ENCODE results near the gene TXNDC15.
A peak's percentile ranks its signal among the peaks of the same experiment; 100 is the strongest.

- no peak for TF ChIP-seq EP300 (IDR thresholded peaks at IDR 0.05; ENCODE audit: borderline replicate concordance in 1 of 2, low read depth in 1 of 2, low read length in 1 of 2)
- TF ChIP-seq RFX5 (IDR thresholded peaks at IDR 0.05; ENCODE audit: low read length): no peak
- TF ChIP-seq YY1 (IDR thresholded peaks at IDR 0.05; ENCODE audit: low read depth): no peak
- TF ChIP-seq CTCF (IDR thresholded peaks at IDR 0.05): peak; percentile 32
- TF ChIP-seq TEAD4 (IDR thresholded peaks at IDR 0.05; ENCODE audit: borderline replicate concordance, insufficient read depth): no peak
- TF ChIP-seq RAD21 (IDR thresholded peaks at IDR 0.05; ENCODE audit: low read length): peak; percentile 30; the same call in 1 of the 2 replicates
- no peak for TF ChIP-seq NRF1 (IDR thresholded peaks at IDR 0.05; ENCODE audit: low read depth, low read length)
Observed at GRCh38 chr5:134917070-134917815, 43.1 kb downstream of the TXNDC15 start.

Measured in SK-N-SH (cell line).